Measurements from ENCODE around the gene PHACTR2.
"Not testable (repeated sequence)": the region's sequence is repeated elsewhere in the genome, so short reads cannot be mapped to it uniquely, and the experiment has no call there.

The PHACTR2 gene

GRCh38 chr6:143698759-143699429 lies 21.1 kb downstream of the PHACTR2 start:
- no peak for DNase-seq (ENCODE audit: low spot score)

DNA sequence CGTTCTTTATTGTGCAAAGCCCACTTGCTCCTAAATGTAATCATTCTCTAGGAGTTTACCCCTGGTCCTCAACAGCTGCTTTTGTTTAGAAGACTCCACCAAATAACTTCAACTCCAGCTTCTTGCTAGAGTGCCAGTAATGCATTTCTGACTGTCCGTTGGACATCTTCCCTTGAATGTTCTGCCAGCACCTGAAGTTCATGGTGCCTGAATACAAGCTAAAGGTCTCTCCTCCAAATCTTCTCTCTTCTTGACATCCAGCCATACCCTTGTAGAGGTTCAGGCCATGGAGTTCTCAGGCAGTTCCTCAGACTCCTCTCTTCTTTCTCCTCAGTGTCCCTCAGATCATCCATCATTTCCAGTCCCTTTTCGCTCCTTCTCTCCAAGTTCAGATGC lies 21.7 kb downstream of the PHACTR2 start:
- DNase-seq (ENCODE audit: low spot score), result no peak

- no peak for DNase-seq (ENCODE audit: low spot score)
Observed at GRCh38 chr6:143700684-143701348, 23.1 kb downstream of the PHACTR2 start.

GRCh38 chr6:143701349-143702234 lies 23.8 kb downstream of the PHACTR2 start:
- DNase-seq (ENCODE audit: low spot score), result no peak

GRCh38 chr6:143705569-143705968 lies 27.8 kb downstream of the PHACTR2 start:
- no peak for DNase-seq (ENCODE audit: low spot score)

- DNase-seq (ENCODE audit: low spot score), result no peak
Observed at GRCh38 chr6:143707697-143708096, 29.9 kb downstream of the PHACTR2 start.

DNA sequence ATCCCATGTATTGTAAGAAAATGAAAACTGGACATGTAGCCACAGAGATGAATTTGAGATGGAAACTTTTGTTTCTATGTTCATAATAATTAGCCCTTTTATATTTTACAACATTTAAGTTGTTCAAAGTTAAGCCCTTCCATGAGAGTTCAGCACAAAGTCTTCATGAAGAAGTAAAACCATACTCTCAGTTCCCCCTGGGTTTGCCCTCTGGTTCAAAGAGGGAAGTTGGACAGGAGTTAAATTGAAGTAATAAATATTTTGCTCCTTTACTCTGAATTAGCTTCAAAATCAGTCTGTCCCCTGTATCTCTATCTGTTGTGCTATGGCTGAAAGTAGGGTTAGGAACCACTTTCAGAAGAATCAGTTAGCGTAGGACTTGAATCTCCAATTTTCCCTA lies 31.1 kb downstream of the PHACTR2 start:
- no peak for DNase-seq (ENCODE audit: low spot score)

GRCh38 chr6:143711714-143712113 lies 33.9 kb downstream of the PHACTR2 start:
- DNase-seq (ENCODE audit: low spot score), result no peak

DNA sequence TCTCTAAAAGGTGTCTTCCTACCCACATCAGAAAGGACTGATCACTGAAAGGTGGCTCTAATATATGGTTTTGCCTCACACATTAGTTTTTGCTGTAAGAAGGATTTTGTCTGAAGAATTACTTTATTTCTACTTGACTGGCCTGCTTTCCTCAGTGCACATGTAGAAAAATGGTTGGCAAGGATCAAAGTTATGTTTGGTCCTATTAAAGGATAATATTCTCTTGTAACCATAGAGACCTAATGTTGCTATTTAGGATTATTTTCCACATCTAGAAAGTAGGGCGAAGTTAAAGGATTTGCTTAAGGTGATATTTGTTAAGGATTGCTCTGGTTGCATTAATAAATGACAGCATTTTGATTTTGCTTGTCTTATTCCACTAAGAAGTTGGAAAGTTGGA lies 40.7 kb downstream of the PHACTR2 start:
- DNase-seq (ENCODE audit: low spot score), result no peak

GRCh38 chr6:143721642-143722041 lies 43.9 kb downstream of the PHACTR2 start:
- no peak for DNase-seq (ENCODE audit: low spot score)

- DNase-seq (ENCODE audit: low spot score), result no peak
Observed at GRCh38 chr6:143724876-143725275, 47.1 kb downstream of the PHACTR2 start.

- DNase-seq (ENCODE audit: low spot score), result no peak
Observed at GRCh38 chr6:143726015-143726647, 48.4 kb downstream of the PHACTR2 start.

- no peak for DNase-seq (ENCODE audit: low spot score)
Observed at GRCh38 chr6:143727035-143727434, 49.3 kb downstream of the PHACTR2 start.

- no peak for DNase-seq (ENCODE audit: low spot score)
Observed at GRCh38 chr6:143731789-143732188, 54.0 kb downstream of the PHACTR2 start.

- DNase-seq (ENCODE audit: low spot score), result no peak
Observed at GRCh38 chr6:143732536-143732935, 54.8 kb downstream of the PHACTR2 start.

- no peak for DNase-seq (ENCODE audit: low spot score)
Observed at GRCh38 chr6:143733510-143733909, 55.7 kb downstream of the PHACTR2 start.

DNA sequence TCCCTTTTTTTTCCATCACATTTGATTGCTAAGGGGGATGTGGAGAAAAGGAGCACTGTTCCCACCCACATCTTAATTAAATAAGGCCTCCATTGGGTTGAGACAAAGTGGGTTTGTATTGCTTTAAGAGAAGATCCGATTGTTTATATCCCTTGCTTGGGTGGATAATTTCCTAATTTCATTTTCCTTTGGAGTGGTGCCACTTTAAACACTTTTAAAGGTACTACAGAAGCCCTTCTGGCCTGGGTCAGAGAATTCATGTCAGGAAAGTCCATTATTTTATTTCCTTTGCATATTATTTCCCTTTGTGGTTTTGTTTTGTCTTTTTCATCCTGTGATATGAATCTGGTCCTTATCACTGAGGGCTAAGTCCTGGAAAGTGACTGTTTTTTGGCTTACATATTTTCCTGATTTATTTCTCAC lies 56.9 kb downstream of the PHACTR2 start:
- no peak for DNase-seq (ENCODE audit: low spot score)

GRCh38 chr6:143738072-143738690 lies 60.4 kb downstream of the PHACTR2 start:
- DNase-seq (ENCODE audit: low spot score), result not testable (repeated sequence)

- DNase-seq (ENCODE audit: low spot score), result no peak
Observed at GRCh38 chr6:143739341-143739851, 61.6 kb downstream of the PHACTR2 start.

- DNase-seq (ENCODE audit: low spot score), result no peak
Observed at GRCh38 chr6:143740213-143740612, 62.4 kb downstream of the PHACTR2 start.

GRCh38 chr6:143741480-143741879 lies 63.7 kb downstream of the PHACTR2 start:
- DNase-seq (ENCODE audit: low spot score), result no peak

Data from ecto neural progenitor cell (in vitro differentiated cells).